GM18909 (cell line): ENCODE results near the gene ZSCAN12.
"Not testable (repeated sequence)": the region's sequence is repeated elsewhere in the genome, so short reads cannot be mapped to it uniquely, and the experiment has no call there.

Source experiments
- ATAC-seq: cut with Tn5 transposase; IDR thresholded peaks from one replicate; pipeline ENCODE4 v1.9.1; 2021; ENCODE audit warnings: mild to moderate bottlenecking; ENCODE audit not compliant: unreplicated experiment, poor library complexity

Gene ZSCAN12

DNA sequence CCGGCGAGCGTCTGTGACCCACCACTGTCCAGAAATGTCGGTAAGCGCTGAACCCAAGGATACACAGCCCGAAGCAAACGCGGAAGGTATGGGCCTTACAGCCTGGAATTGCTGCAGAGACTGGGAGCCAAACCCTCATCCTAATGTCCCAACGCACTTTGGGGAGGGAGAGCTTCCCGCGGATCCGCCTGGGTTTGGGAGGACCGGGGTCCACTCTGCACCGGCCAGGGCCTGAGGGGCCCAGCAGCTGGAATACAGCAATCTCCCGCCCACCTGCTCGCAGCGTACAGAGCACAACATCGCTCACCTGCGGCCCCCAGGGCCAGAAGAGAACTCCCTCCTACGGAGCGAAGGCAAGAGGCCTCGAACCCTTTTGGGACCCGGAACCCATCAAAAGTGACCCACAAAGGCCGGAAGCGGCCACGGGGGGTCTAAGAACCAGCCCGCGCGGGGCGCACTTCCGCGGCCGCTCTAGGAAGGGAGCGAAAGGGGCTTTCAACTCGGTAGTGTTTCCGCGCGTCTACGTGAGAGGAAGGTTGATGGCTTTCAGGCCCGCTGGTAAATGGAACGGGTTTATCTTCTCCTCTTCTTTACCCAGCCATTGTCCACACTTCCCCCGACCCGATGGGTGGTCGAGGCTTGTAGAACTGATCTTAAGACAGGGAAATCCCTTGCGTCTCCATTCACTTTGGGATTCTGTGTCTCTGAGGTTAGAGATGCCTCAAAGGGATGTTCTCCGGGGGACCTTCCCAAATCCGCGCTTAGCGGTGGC, at the start of gene ZSCAN12:
Gene ZSCAN12 (minus strand): TSS at position 398 of the 772 bp plus-strand sequence. CDS start 1,342 bp downstream, outside the sequence.
- ATAC-seq, result peak; percentile 89

GRCh38 chr6:28449056-28449455, 49.5 kb upstream of the ZSCAN12 start:
- no peak for ATAC-seq

DNA sequence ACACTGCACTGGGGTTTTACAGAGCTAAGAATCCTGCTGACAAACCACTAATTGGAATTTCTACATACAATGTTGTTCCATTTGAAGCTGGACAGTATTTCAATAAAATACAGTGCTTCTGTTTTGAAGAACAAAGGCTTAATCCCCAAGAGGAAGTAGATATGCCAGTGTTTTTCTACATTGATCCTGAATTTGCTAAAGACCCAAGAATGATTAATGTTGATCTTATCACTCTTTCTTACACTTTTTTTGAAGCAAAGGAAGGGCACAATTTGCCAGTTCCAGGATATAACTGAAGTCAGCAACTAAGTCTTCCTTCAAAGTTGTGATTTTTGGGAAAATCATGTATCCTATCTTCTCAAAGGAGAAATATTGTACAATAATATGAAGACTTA, 48.0 kb upstream of the ZSCAN12 start:
- not testable (repeated sequence) for ATAC-seq

- no peak for ATAC-seq
Measured at GRCh38 chr6:28446818-28447511, 47.4 kb upstream of the ZSCAN12 start.

DNA sequence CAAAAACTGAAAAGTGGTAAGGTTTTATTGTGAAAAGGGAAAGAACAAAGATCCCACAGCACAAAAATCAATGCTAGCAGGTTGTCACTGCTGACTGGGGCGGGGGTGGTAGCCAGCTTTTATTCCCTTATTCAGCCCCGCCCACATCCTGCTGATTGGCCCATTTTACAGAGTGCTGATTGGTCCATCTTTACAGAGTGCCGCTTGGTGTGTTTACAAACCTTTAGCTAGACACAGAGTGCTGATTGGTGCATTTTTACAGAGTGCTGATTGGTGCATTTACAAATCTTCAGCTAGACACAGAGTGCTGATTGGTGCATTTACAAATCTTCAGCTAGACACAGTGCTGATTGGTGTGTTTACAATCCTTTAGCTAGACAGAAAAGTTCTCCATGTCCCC, 45.2 kb upstream of the ZSCAN12 start:
- ATAC-seq, result not testable (repeated sequence)

- ATAC-seq, result peak; percentile 91
Measured at GRCh38 chr6:28443112-28443773, 43.7 kb upstream of the ZSCAN12 start, which contains the start of gene ZSCAN23. ZSCAN23 (minus strand) TSS chr6:28443491; CDS start chr6:28436266, 7,225 bp downstream.

DNA sequence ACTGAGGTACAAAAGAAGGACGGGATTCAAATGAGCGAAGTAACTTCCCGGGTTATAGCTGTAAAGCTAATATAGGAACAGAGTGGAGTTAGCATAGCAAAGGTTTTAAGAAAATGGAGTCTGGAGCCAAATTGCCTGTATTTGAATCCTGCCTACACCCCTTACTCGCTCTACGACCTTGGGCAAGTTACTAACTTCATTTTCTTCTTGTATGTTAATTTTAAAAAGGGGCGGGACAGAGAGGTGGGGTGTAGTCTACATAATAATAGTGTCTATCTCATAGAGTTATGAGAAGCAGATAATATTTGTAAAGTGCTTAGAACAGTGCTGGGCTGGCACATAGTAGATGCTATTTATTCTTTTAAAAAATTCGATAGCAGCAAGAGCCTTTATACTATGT, 43.0 kb upstream of the ZSCAN12 start:
- ATAC-seq, result no peak

DNA sequence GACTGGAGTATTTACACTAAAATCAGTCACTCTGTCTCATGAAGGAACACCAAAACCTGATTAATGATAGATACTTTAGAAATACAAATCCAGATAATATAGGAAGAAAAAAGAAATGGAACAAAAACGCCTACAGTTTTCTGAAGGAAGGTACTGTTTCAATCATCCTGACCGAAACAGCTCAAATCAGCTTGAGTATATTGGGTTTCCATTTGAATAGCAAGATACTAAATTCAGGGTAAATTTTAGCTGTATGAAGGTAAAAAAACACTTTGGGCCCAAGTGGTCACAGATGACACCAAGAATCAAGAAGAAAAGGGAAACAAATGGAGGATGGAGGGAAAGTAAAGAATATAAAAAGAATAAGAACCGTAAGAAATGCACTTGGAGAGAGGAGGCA, 36.9 kb upstream of the ZSCAN12 start:
- ATAC-seq, result no peak

DNA sequence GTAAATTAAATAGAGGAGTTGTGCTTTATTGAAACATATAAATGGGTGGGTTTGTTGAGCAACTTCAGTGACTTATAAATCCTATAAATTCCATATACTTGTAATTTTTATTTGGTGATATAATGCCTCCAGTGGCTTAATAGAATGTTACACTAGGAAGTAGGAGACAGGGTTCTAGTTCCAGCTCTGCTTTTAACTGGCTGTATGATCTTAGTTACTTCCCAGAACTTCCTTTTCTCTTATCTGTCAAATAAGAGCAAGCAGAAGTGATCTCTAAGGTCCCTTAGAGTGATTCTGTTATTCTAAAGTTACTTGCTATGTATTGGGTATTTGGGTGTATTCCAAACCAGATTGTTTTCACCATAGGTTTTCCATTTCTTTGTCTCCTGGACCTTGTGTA, 33.6 kb upstream of the ZSCAN12 start:
- no peak for ATAC-seq

DNA sequence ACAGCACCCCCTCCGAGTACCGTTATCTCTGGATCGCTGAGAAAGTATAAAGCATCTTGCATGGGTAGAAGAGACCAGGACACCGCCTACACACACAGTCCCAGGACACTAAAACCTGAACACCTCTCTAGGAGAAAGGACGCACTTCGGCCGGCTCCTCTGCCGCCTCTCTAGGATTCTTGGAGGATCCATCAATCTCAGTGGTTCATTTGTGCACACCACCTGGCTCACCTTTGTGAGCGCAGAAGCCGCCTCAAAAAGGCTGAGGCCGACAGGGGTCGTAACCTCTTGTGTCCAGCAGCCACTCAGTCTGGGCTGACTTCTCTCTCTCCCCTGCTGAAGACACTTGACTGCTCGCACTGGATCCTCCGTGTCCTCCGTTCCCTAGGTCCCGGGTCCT, 30.2 kb upstream of the ZSCAN12 start:
- no peak for ATAC-seq

DNA sequence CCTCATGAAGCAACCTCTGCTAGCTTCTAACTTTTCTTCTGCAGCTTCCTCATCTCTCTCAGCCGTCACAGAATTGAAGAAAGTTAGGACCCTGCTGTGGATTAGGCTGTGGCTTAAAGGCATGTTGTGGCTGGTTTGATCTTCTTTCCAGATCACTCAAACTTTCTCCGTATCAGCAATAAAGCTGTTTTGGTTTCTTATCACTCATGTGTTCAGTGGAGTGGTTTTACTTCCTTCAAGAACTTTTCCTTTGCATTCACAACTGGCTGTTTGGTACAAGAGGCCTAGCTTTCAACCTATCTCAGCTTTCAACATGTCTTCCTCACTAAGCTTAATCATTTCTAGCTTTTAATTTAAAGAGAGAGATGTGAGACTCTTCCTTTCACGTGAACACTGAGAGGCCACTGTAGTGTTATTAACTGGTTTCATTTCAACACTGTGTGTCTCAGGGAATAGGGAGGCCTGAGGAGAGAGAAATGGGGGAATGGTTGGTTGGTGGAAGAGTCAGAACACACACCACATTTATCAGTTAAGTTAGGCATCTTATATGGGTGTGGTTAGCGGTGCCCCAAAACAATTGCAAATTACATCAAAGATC, 26.5 kb upstream of the ZSCAN12 start:
- ATAC-seq, result no peak

DNA sequence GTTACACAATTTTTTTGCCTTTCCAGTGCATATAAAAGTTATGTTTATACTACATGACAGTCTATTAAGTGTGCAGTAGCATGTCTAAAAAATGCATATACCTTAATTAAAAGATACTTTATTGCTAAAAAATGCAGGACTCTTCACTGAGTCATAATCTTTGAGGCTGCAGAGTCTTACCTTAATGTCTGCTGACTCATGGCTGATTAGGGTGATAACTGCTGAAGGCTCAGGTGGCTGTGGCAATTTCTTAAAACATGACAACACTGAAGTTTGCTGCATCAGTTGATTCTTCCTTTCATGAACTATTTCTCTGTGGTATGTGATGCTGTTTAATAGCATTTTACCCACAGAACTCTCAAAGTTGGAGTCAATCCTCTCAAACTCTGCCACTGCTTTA, 24.6 kb upstream of the ZSCAN12 start:
- no peak for ATAC-seq

GRCh38 chr6:28423546-28423945, 24.0 kb upstream of the ZSCAN12 start:
- ATAC-seq, result no peak

DNA sequence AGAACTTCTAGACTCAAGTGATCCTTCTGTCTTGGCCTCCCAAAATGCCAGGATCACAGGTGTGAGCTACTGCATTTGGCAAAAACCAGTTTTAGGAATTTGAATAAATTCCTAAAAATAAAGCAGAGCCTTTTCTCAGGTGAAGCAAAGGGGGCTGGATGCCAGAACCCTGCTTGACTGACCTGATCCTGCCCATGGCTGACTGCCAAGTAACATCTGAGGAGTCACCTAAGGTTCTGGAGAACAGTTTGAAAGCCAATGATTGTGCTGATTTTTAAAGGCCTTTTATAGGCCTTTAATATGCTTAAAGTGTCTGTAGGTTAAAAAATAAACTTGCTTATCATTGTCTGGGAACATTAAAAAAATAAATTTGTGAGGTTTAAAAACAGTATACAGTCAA, 14.1 kb upstream of the ZSCAN12 start:
- ATAC-seq, result no peak

GRCh38 chr6:28410767-28411166, 11.2 kb upstream of the ZSCAN12 start:
- ATAC-seq, result no peak

GRCh38 chr6:28408076-28408802, 8.7 kb upstream of the ZSCAN12 start:
- ATAC-seq, result no peak

GRCh38 chr6:28407401-28407800, 7.9 kb upstream of the ZSCAN12 start:
- no peak for ATAC-seq

DNA sequence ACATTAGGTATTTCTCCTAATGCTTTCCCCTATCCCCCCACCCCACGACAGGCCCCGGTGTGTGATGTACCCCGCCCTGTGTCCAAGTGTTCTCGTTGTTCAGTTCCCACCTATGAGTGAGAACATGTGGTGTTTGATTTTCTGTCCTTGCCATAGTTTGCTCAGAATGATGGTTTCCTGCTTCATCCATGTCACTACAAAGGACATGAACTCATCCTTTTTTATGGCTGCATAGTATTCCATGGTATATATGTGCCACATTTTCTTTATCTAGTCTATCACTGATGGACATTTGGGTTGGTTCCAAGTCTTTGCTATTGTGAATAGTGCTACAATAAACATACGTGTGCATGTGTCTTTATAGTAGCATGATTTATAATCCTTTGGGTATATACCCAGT, 4.4 kb upstream of the ZSCAN12 start:
- ATAC-seq, result not testable (repeated sequence)

GRCh38 chr6:28402197-28402596, 2.6 kb upstream of the ZSCAN12 start:
- no peak for ATAC-seq

DNA sequence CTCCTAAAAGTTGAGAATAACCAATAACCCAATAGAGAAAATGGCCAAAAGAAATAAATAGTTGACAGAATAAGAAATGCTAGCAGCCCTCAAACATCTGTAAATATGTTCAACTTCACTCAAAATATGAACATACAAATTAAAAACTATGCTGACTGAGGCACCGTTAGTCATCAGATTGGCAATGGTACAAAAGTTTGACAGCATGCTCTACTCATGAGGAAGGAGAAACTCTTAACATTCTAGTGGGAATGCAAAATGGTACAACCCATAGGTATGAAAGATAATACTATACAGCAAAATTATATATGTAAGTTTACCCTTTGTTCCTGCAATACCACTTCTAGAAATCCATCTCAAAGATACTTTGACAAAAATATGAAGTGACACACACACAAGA, 1.6 kb upstream of the ZSCAN12 start:
- no peak for ATAC-seq
